Lower leg skin (tissue), 4 donors: ENCODE data around the gene PDP2. TPM values are rescaled to one million over a fixed set of nuclear protein-coding genes. Genes with fewer than 3 reads are reported as not detected.

Source experiments
- DNase-seq, 2 donors: peaks; one replicate each; pipeline ENCODE4 v3.0.0-alpha.2; 2019; ENCODE audit warnings: low spot score in 2 of 2
- H3K4me3 ChIP-seq: fragments of 200-600 bp; sonication (generic); 2 replicates; pipeline ENCODE4 v1.5.1; 2017; ENCODE audit warnings: mild to moderate bottlenecking, low read depth; ENCODE audit not compliant: poor library complexity, severe bottlenecking
- POLR2A ChIP-seq, 2 donors: fragments of 450-650 bp; IDR thresholded peaks; one replicate each; pipeline ENCODE4 v1.6.1; 2016 to 2017; ENCODE audit warnings: antibody characterized with exemption in 2 of 2, mild to moderate bottlenecking in 1 of 2, moderate library complexity in 1 of 2
- WGBS, 2 donors: methylation state at CpG; one replicate each; pipeline ENCODE4 v1.1.5; 2018; 5-methylcytosine and 5-hydroxymethylcytosine counted together
- intact Hi-C: fragments of 100-400 bp; cut with DNase I; formaldehyde crosslinking; loops from one replicate; pipeline ENCODE4 v1.15.0; 2023; ENCODE audit warnings: low total_unique reads
- total RNA-seq, 4 donors: library from RNA; depleted of rRNA; stranded (reverse); fragments of >200 nt; gene quantifications; one replicate each; pipeline ENCODE4 v1.1.0, GENCODE V29; 2016
- TF ChIP-seq, protein P1 (sequence below), 3 donors: fragments of 450-650 bp; IDR thresholded peaks; one replicate each; pipeline ENCODE4 v1.5.1; 2016; ENCODE audit warnings: antibody characterized with exemption in 3 of 3, mild to moderate bottlenecking in 3 of 3, moderate library complexity in 2 of 3

The PDP2 gene
- total RNA-seq, 4 donors from 2014 or later = 3.2 to 8.8 (median 7.2) TPM

DNA sequence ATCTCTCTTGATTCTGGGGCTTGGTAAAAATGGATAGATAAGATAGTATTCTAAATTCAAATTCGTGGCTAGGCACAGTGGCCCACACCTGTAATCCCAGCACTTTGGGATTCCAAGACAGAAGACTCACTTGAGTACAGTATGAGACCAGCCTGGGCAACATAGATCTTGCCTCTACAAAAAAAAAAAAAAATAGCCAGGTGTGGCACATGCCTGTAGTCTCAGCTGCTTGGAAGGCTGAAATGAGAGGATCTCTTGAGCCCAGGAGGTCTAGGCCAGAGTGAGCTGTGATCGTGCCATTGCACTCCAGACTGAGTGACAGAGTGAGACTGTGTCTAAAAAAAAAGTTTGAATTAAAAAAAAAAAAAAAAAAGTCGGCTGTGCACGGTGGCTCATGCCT is 9.3 kb downstream of the PDP2 start:
- TF ChIP-seq, protein P1, sequence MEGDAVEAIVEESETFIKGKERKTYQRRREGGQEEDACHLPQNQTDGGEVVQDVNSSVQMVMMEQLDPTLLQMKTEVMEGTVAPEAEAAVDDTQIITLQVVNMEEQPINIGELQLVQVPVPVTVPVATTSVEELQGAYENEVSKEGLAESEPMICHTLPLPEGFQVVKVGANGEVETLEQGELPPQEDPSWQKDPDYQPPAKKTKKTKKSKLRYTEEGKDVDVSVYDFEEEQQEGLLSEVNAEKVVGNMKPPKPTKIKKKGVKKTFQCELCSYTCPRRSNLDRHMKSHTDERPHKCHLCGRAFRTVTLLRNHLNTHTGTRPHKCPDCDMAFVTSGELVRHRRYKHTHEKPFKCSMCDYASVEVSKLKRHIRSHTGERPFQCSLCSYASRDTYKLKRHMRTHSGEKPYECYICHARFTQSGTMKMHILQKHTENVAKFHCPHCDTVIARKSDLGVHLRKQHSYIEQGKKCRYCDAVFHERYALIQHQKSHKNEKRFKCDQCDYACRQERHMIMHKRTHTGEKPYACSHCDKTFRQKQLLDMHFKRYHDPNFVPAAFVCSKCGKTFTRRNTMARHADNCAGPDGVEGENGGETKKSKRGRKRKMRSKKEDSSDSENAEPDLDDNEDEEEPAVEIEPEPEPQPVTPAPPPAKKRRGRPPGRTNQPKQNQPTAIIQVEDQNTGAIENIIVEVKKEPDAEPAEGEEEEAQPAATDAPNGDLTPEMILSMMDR (IDR thresholded peaks at IDR 0.05) = no peak
- no peak for TF ChIP-seq POLR2A (IDR thresholded peaks at IDR 0.05)
- no peak overlapping the region for H3K4me3 ChIP-seq
- no peak for DNase-seq
- intact Hi-C loops = loop anchor here (10.0 kb wide), 1 partner anchor 85 kb away; no protein-coding TSS in a partner anchor
- WGBS, 2 donors = 49 to 59% methylated on average over 4 of the region's 4 CpGs

DNA sequence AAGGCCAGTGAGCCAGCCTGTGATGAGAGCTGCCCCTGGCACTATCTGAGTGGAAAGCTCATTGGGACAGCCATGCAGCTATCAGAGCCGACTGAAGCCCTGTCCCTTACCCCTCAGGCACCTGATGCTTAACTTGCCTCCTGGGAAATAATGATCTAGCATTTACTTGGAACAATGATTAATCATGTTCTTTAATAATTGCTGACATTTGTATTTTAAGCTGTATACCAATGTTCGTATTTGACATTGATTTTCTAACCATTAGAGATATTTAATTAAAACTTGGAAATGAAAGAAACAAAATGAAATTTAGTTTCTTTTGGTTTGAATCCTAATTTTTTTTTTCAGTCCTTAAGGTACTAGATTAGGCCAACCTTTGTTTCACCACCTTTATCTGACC is 10.5 kb downstream of the PDP2 start:
- H3K4me3 ChIP-seq = no peak overlapping the region
- 79 to 84% methylated on average over 2 of the region's 2 CpGs for WGBS, 2 donors
- DNase-seq = no peak
- no peak for TF ChIP-seq POLR2A (IDR thresholded peaks at IDR 0.05)
- TF ChIP-seq, protein P1 (IDR thresholded peaks at IDR 0.05) = no peak
- intact Hi-C loops = loop anchor here (10.0 kb wide), 1 partner anchor 84 kb away; no protein-coding TSS in a partner anchor

DNA sequence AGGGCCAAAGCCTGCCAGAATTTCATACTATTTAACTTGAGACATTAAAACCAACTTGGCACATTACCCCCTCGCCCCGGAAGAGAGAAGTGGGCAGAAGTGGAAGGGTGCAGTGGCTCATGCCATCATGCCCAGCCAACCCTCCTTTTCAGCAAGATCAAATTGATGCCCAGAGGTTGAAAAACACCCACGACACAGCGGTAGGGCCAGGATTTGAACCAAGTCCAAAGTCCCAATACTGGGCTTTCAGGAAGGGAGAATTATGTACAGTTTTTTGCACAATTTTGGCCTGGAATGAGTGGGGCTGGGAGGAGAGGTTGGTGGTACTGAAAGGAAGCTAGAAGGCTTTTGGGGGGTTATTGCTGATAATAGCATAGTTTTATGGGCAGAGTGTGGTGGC is 11.0 kb downstream of the PDP2 start:
- intact Hi-C loops = loop anchor here (10.0 kb wide), 1 partner anchor 83 kb away; no protein-coding TSS in a partner anchor
- TF ChIP-seq, protein P1 (IDR thresholded peaks at IDR 0.05) = no peak
- TF ChIP-seq POLR2A (IDR thresholded peaks at IDR 0.05) = no peak
- no peak for DNase-seq
- 77 to 84% methylated on average over 4 of the region's 4 CpGs for WGBS, 2 donors
- no peak overlapping the region for H3K4me3 ChIP-seq

DNA sequence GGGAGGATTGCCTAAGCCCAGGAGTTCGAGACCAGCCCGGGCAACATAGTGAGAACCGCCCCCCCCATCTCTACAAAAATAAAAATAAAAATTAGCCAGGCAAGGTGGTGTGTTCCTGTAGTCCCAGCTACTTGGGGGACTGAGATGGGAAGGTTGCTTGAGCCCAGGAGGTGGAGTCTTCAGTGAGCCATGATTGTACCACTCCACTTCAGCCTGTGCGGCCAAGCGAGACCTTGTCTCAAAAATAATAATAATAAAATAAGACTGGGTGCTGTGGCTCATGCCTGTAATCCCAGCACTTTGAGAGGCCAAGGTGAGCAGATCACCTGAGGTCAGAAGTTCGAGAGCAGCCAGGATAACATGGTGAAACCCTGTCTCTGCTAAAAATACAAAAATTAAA is 11.5 kb downstream of the PDP2 start:
- intact Hi-C loops = loop anchor here (10.0 kb wide), 1 partner anchor 83 kb away; no protein-coding TSS in a partner anchor
- WGBS, 2 donors = 86 to 96% methylated on average over 6 of the region's 6 CpGs
- H3K4me3 ChIP-seq = no peak overlapping the region
- TF ChIP-seq POLR2A (IDR thresholded peaks at IDR 0.05) = no peak
- TF ChIP-seq, protein P1 (IDR thresholded peaks at IDR 0.05) = no peak
- no peak for DNase-seq

DNA sequence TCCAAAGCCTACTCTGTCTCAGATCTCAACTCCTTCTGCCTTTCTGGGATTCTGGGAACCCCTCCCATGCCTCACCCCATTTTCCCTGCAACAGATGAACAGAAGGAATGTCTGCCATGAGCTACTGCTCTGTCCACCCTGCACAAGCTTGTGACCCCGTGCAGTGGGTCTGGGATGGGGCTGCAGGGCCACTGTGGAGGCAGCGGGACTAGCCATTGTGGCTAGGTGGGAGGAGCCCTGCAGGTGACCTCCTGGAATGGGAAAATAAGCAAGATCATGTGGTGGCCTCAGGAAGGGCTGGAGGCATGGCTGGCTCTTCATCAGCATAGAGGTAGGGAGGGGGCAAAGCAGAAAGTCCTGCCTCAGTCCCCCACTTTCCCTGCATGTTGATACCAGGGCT is 13.7 kb downstream of the PDP2 start:
- intact Hi-C loops = loop anchor here (10.0 kb wide), 1 partner anchor 81 kb away; no protein-coding TSS in a partner anchor
- H3K4me3 ChIP-seq = no peak overlapping the region
- WGBS, 2 donors = 74 to 89% methylated on average over 2 of the region's 2 CpGs
- no peak for TF ChIP-seq POLR2A (IDR thresholded peaks at IDR 0.05)
- TF ChIP-seq, protein P1 (IDR thresholded peaks at IDR 0.05) = no peak
- DNase-seq = no peak
